ENCODE results near the gene DCAF8L2.
"Not testable (repeated sequence)": the region's sequence is repeated elsewhere in the genome, so short reads cannot be mapped to it uniquely, and the experiment has no call there.

Gene DCAF8L2

DNA sequence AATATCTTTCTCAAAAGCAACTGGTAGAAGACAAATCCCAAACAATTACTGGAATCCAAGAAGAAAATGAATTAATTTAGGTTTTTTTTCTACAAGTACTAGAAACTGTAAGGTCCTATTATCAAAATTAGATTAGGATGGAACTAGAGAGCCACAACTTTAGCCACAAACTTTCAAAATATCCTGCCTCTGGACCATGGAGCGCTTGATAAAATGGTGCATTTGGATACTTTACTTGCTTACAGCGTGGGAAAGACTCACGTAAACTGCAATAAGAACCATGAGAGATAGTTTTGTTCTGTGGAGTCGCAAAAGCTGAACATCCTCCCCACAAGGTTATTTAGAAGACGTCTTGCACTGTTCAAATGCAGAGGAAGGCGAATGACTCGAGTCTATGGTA lies at the start of gene DCAF8L2:
DCAF8L2 (plus strand) TSS at position 301 of the 400 bp plus-strand sequence. CDS start 156,552 bp downstream, outside the sequence.
- no peak for DNase-seq

DNA sequence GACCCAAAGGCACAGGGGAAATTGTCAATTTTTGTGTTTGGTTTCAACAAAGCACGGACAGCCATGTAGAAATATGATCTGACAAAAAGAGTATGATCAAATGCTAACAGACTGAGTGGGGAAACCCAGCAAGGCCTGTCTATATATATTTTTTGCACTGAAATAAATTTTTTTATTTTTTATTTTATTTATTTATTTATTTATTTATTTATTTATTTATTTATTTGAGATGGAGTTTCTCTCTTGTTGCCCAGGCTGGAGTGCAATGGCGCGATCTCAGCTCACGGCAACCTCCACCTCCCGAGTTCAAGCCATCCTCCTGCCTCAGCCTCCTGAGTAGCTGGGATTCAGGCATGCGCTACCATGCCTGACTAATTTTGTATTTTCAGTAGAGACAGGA lies 49.0 kb upstream of the DCAF8L2 start:
- not testable (repeated sequence) for DNase-seq

DNA sequence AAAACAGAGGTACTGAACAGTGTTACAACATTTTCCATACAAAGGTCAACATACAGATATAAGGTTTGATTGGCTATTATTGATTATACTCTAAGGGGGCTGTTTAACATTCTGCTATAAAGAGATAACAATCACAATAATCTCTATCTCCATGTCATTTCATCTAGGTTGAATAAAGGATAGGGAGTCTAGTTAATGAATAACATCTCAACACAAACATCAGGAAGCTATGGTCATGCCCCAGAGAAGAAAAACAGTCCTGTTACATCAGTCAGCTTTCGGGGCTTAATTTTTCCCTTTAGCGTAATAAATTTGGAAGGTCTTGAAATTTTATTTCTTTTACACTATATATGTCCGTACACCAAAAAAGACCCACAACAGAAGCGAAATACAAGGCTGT lies 41.5 kb upstream of the DCAF8L2 start:
- DNase-seq: no peak

DNA sequence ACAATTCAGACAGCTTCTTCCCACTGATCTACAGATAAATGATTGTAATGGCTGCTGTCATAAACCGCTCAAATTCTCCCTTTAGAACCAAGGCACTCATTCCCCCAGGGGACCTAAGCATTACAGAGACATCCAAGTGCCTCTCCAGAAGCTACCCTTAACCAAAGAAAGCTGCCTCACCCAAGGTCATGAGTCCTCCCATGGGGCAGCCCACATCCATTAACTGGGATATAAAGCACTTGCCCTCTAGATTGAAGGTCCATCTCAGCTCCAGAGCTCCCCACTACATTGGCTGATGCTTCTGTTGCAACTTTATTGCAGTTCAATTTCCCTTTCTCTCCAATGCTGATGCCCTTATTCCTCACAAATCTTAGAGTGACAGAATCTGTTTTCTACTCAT lies 40.5 kb upstream of the DCAF8L2 start:
- DNase-seq: no peak

DNA sequence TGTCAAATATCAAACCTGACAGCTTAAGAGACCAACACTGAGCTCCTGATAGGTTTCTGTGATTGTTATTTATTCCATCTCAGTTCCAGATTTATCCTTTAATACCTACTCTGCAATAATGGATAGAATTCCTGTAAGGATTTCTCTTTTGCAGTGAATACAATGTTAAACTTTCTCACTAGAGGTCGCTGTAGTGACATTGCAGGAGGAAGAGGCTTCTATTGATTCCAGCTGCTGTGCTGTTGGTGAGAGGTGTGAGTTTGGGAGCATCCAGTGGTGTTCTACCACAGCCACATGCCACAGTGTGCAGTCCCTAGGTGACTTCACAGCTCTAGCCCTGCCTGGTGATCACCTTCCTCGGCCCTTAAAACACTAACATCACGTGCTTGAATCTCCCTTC lies 34.6 kb upstream of the DCAF8L2 start:
- DNase-seq: no peak

DNA sequence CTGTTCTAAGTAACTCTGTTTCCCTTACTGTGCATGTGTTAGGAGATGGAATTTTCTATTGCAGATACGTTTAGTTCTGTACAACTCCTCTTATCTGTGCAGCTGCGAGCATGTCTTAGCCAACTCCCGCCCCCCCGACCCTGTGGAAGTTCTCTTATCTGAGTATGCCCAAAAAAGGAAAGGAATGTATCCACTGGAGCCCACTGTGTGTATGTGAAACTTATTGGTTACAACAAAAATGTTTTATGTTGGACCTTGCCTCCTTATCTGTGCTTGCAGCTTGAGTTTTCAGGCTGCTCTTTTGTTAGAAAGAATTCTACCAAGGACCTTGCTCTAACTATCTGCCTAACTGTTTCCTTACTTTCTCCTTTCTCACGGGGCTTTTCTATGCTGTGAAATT lies 24.2 kb upstream of the DCAF8L2 start:
- no peak for DNase-seq

DNA sequence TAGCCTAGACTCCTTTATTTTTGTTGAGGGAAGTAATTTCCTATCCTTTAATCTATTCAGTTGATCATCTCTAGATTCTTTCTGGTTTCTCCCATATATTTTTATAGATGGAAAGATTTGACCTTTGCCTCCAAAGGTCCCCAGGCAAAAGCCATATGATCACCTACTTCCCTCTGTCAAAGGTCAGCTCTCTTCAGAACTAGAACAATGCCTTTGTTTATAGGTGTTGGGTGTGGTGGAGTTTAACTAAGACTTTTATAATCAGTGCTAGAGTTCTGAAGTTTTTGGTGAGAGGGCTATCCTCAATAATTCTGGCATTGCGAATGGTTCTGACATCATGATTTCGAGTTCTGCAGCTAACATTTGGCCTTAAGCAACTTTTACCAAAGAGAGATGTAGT lies 19.0 kb upstream of the DCAF8L2 start:
- no peak for DNase-seq

DNA sequence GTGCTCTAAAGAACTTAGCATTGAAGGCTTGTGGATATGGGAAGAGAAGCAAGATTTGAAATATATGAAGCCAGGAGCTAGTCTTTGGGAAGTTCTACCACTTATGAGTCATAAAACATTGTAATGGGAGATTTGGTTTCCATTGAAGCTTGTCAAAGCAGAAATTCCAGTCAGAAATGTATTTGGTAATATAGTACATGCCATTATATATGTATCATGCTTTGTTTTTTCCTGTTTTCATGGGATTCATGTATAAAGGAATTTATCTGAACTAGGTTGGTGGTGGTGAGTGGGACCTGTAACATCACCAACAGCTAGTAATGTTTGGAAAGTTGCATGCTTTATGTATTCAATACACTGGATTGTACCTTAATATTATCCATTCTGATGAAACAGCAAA lies 14.6 kb upstream of the DCAF8L2 start:
- no peak for DNase-seq

DNA sequence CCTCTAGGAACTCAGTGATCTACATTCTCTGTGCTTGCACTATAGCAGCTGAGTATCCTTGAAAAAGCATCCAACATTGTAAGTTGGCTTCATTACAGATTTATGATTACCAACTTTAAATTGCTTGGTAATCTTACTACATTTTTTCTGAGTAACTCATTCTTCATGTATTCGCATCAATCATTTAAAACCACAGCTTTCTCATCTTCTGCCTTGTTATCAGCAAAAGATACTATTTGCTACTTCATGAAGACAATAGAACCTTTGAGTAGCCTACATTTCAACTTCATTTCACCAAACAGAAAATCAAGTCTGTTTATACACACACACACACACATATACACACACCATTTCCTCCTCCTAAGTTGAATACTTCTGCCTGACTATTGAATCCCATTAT lies 6.2 kb upstream of the DCAF8L2 start:
- no peak for DNase-seq

DNA sequence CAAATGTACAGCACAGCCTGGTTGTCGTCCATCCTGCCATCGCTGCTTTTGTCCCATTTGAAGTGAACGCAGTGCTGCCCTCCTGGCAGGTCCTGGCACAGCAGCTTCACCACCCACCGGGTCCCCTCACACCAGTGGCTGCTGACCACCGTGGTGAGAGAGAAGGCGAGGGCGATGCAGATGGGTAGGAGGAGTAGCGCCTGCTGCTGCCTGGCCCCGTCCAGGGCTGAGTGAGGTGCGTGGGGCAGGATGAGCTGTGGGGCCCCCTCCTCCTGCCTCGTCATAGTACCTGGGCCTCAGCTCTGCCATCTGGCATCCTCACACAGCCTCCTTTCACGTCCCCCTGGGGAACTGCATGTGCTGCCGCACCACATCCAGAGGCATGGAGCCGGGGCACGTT lies 1.8 kb downstream of the DCAF8L2 start:
- DNase-seq: no peak

DNA sequence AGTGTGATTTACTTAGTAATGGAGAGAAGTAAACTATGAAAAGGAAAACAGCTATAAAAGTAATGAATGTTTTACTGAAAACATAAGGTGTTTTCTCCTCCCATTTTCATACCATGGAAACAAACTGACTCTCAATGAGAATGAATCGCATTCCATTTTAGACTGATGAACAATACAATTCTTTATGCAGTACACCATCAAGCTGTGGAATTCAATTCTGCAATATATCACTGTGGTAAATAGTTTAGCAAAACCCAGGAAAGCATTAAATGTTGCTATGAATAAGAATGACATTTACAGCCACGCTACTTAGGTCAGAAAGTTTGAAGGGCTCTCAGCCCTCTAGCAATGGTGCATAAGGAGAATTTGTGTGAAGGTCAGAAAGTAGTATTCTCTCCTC lies 7.4 kb downstream of the DCAF8L2 start:
- no peak for DNase-seq

DNA sequence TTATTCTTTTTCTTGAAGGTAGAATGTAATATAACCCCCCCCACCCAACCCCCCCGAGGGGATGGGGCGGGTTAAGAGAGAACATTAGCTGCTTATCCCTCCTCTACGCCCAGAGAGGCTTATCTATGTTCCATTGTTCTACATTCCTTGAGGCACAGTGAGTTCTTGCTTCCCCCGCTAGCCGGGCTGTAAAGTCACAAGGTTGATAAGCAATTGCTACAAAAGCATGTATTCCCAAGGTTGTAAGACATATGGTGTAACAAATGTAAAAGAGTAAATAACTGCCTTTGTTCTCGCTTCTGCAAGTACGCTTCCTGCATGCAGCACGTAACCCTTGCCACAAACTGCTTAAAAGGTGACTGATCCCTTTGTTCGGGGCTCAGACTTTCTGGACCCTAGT lies 8.2 kb downstream of the DCAF8L2 start:
- no peak for DNase-seq

DNA sequence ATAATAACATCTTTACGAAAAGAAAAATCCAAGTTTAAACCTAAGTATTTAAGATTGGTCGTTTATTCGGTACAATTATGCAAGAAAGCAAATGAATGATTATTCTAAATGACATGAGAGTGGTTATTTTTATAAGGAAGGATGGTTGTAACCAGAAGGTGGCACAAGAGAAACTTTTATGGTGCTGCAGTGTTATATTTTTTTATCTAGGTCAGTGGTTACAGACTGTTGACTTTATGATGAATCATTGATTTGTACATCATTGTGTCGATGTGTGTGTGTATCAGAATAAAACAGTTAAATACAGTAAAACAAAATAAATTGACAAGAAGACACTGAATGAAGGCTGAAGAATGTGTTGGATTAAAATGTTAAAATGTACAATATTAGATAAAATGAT lies 9.8 kb downstream of the DCAF8L2 start:
- no peak for DNase-seq

DNA sequence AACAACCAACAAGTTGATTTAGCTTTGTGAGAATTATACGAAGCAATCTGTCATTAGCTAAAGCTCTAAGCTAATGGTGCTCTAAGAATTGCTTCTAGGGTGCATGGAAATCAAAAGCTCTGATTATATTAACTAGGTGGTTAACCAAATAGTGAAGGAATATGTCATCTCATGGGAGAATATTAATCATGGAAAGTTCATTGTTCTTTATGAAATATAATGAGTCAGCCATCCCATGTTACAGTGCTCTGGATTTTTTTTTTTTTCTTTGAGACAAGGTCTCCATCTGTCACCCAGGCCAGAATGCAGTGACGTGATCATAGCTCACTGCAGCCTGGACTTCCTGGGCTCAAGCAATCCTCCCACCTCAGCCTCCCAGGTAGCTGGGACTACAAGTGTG lies 10.5 kb downstream of the DCAF8L2 start:
- no peak for DNase-seq

DNA sequence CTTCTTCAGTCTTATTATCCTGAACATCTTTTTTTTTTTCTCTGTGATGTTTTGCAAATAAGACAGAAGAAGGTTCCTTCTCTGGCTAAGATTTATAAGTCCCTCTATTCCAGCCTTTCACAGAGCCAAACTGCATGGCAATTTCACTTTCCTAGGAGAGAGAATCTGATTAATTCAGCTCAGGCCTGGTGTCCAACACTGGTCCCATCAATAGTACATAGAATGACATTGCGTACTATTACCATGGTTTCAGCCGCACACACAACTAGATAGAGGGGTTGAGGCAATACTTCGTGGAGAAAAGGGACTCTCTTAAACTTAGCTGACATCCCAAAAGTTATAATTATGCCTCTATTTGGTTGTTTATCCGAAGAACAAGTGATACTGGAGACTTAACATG lies 18.5 kb downstream of the DCAF8L2 start:
- no peak for DNase-seq

DNA sequence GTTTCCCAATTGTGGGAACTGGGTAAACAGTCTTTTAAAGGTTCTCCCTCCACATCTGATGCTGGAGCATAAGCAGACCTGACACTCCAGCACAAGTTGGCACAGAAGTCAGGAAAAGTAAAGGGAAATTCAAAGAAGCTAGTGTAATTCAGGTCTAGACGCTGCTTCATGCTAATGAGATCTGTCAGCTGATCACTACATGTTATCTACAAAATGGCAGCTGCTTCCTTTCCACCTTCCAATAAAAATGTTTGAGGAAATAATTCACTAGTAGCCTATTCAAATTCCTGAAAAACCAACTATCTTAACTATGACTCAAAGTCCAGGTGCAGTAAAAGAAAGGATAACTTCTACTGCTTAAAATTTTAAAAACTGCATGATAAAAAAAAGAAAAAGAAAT lies 29.3 kb downstream of the DCAF8L2 start:
- DNase-seq: no peak

DNA sequence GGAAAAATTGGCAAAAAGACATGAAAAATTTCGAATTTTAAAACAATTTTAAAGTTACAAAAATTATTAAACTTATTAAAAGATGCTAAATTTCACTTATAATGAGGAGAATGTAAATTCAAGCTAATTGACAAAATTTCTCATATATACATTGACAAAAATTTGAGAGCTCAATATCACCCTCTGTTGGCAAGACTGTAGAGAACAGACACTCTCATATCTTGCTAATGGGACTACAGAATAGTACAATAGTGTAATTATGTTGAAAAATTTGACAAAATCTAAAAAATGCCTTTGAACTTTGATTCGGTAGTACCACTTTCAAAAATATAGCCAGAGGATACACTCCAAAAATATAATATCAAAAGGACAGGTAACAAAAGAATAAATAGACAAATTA lies 29.8 kb downstream of the DCAF8L2 start:
- DNase-seq: no peak

DNA sequence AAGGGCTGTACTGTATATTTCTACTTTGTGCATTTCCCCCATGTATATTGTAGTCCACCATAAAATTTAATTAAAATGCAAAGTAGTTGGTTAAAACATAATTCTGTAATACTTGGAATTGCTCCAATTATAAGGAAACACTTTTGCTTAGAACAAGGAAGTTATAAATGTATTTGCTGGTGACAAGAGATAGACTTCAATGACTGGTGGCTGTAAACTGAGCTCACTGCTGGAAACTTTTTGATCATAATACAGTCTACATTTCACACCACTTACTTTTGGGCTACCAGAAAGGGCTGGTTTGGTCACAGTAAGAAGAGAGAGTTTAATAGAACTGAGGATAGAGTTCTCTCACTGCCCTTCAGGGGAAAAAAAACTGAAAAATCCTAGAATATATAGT lies 32.7 kb downstream of the DCAF8L2 start:
- DNase-seq: no peak

DNA sequence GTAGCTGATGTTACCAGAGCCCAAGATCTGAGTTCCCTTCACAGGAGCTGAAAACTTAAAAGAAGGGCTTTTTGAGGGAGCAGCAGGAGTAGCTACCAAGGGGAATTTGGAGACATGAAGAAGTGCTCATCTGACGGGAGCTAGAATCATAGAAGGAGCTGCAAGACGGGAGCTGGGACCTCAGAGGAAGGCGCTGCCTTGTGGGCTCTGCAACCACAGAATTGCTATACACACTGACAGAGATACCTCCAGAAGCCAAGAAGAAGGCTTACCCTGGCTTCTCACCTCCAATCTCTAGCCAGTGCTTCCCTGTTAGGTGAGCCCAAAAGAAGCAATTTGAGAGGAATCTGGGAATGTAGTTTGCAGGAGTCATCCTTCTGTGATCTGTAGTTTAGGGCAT lies 35.9 kb downstream of the DCAF8L2 start:
- DNase-seq: no peak

DNA sequence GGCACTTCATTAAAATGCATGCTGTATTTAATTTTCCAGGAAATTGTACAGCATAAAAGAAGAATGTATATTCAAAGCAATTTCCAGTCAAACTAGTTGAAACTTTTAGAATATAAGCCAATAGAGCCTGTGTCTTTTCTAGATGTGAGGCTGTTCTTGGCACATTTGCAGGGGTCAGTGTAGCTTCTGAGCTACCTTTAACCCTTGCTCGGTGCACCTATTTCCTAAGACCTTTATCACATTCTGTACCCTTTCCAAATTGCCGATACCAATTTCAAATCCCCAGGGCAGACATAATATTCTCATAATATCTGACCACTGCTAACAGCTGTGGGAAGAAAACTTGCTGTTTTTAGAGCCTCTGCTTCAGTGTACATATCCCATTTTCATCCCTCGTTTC lies 43.2 kb downstream of the DCAF8L2 start:
- DNase-seq: no peak

DNA sequence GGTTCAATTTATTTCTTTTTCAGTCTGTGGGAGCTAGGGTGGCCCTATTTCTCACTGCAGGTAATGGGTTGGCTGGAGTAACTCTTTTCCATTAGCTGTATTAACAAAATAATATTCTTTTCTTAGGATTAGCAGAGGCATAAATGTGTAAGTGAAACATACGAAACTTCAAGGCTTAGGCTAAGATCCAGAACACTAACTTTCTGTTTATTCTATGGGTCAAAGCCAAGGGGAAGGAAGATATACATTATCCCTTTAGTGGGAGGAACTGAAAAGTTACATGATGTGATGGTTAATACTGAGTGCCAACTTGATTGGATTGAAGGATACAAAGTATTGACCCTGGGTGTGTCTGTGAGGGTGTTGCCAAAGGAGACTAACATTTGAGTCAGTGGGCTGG lies 66.4 kb downstream of the DCAF8L2 start:
- no peak for DNase-seq

DNA sequence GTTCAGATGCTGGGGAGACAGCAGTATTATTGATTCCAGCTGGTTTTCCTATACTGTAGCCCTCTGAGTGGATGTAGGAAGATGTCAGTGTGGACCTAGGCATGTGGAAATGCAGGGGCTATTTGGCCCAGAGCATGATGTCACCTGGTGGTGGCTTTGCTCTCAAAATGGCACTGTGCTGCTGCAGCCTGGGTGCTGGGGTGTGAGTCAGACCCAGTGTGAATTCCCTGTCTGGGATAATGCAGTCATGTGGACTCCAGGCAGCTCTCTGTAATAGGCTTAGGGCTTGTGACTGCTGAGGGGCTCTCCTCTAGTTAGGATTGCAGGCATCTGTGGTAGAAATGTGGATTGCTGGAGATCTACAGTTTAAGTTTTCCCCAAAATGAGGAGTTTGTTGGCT lies 70.7 kb downstream of the DCAF8L2 start:
- DNase-seq: no peak

DNA sequence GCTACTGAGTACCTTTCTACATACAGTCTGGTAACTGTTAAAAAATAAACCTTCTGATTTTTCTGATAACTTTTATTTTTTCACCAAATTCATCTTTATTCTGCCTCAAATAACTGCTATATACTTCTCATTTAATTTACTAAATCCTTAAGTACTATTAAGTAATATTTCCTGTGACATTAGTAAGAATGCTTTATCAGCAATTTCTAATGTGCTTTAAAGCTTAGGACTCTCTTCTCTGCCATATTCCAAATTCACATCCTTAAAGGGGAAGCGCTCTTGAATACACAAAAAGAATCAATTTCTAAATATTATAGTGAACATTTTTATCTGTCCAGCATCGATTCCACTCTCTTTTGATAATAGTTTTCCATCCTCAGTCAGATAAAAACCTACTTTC lies 81.1 kb downstream of the DCAF8L2 start:
- no peak for DNase-seq

DNA sequence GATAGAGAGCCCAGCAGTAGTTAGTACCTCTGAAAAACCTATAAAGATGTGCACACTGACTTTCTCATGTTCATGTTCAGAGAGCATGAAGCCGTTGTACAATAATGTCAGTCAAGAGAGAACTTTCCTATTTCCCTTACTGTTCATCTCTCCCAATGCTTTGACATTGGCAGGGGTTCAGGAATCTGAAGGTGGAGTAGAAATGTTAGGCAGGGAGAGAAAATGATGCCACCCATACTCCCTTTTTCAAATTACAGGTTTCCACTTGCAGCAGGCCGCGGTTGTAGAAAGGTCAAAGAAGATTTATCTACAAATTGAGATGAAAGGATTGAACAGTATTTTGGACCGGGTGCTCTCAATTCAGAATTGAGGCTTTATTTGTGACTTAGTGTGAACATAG lies 84.3 kb downstream of the DCAF8L2 start:
- DNase-seq: no peak

DNA sequence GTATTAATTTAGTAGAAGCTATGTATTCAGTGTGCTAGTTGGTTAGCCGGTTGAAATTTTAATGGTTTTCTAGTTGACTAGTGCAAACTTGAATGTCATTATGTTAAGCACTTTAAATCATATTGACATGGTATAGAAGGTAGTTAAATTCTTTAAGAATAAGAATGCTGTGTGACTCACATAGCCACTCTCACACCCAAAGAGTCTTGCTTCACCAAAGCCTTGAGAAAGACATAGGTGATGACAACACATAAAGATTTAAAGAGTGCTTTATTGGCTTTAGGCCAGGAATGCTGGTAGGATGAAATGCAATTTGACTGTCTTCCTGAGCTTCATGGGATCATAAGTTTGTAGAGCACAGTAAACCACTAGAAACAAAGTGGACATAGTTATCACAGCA lies 85.3 kb downstream of the DCAF8L2 start:
- no peak for DNase-seq

DNA sequence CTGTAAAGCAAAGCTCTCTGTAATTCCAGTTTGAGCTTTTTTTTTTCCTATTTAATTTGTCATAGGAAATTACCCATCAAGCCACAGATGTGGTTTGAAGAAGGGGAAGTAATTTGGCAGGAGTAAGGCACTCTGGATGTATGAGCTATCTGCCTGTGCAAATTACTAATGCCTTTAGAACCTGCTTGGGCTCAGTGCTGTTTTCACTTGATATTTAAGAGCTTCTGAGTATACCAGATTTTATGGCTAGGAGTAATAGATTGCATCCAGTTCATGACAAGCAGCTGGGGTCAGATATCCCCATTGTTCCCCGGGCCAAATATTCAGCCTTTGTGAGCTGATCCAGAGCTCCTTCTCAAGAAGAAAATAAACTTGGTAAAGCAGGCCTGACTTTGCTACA lies 89.1 kb downstream of the DCAF8L2 start:
- DNase-seq: no peak
